Measurements from ENCODE around the gene CACNA1C. TPM values are rescaled to one million over a fixed set of nuclear protein-coding genes. Genes with fewer than 3 reads are reported as not detected.

Gene CACNA1C
- total RNA-seq, 1 donor from 2014 or later: 1.6 TPM

DNA sequence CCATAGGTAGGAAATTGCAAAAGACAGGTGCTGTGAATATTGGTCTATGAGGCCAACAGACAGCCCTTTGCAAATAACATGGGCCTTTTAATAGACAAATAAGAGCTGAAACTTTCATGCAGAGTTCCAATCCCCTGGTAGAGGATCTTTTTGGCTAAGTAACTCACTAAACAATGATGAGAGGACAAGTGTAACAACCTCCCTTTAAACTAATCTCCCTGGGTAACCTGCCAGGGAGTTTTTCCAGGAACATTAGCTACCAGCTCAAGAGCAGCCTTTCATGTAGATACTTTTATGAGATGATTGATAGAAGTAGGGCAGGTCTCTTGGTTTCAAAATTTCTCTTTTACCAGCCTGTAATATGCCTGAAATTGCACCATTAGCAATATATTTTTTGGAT lies 13.8 kb upstream of the CACNA1C start:
- Mint-ChIP-seq H3K4me3 (no peak overlapping the region), H3K9me3 (no peaks in the 10 kb centered on the region), H3K4me1 (peaks cover 14% of the 10 kb centered on the region), H3K36me3 (ENCODE audit: low read depth) (no peaks in the 10 kb centered on the region), H3K27me3 (ENCODE audit: low read depth) (peaks cover 73% of the 10 kb centered on the region), H3K27ac (ENCODE audit: unreplicated experiment) (no peak overlapping the region)
- TF ChIP-seq, protein P1, sequence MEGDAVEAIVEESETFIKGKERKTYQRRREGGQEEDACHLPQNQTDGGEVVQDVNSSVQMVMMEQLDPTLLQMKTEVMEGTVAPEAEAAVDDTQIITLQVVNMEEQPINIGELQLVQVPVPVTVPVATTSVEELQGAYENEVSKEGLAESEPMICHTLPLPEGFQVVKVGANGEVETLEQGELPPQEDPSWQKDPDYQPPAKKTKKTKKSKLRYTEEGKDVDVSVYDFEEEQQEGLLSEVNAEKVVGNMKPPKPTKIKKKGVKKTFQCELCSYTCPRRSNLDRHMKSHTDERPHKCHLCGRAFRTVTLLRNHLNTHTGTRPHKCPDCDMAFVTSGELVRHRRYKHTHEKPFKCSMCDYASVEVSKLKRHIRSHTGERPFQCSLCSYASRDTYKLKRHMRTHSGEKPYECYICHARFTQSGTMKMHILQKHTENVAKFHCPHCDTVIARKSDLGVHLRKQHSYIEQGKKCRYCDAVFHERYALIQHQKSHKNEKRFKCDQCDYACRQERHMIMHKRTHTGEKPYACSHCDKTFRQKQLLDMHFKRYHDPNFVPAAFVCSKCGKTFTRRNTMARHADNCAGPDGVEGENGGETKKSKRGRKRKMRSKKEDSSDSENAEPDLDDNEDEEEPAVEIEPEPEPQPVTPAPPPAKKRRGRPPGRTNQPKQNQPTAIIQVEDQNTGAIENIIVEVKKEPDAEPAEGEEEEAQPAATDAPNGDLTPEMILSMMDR (conservative IDR thresholded peaks at IDR 0.05): no peak
- DNase-seq (ENCODE audit: low read depth, low spot score): no peak

DNA sequence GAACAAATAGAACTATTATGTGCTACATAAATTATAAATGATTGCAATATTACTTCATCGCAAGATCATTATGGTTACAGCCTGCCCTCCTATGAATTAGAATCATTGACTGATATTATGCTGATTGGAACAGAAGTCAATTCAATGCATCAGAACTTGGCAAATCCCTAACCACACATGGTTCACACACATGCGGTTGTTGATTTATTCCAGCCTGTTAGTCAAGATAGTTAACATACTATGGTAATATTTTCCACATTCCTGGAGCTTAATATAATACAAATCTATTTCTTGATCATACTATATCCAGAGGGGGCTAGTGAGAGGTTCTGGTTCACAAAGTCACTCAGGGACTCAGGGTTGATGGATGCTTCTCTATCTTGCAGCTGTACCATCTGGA lies 9.7 kb upstream of the CACNA1C start:
- Mint-ChIP-seq H3K9me3 (no peaks in the 10 kb centered on the region), H3K4me3 (no peak overlapping the region), H3K36me3 (ENCODE audit: low read depth) (no peaks in the 10 kb centered on the region), H3K4me1 (no peaks in the 10 kb centered on the region), H3K27ac (ENCODE audit: unreplicated experiment) (no peak overlapping the region), H3K27me3 (ENCODE audit: low read depth) (peaks cover 63% of the 10 kb centered on the region)
- no peak for DNase-seq (ENCODE audit: low read depth, low spot score)
- TF ChIP-seq, protein P1 (conservative IDR thresholded peaks at IDR 0.05): no peak

DNA sequence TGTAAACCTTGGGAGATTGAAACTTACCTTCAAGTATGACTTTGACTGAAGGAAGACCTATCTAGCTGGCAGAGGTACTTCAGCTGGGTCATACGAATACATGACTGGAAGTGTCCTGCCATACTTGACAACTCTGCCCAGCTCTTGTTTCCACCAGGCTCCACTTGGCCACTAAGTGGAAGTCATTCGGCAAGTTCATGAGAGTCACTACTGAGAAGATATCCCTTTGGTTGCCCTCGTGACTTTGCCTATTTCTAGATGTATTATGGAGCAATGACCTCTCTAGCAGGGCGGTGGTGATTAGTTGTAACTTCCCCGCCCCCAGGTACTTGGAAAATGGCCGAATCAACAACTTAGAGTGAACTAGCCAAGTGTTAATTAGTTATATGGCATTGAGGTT lies 8.6 kb upstream of the CACNA1C start:
- H3K9me3 Mint-ChIP-seq: no peaks in the 10 kb centered on the region
- no peaks in the 10 kb centered on the region for H3K36me3 Mint-ChIP-seq (ENCODE audit: low read depth)
- no peaks in the 10 kb centered on the region for H3K4me1 Mint-ChIP-seq
- no peak overlapping the region for H3K4me3 Mint-ChIP-seq
- no peak for DNase-seq (ENCODE audit: low read depth, low spot score)
- TF ChIP-seq, protein P1 (conservative IDR thresholded peaks at IDR 0.05): no peak
- H3K27me3 Mint-ChIP-seq (ENCODE audit: low read depth): peaks cover 63% of the 10 kb centered on the region
- H3K27ac Mint-ChIP-seq (ENCODE audit: unreplicated experiment): no peak overlapping the region

DNA sequence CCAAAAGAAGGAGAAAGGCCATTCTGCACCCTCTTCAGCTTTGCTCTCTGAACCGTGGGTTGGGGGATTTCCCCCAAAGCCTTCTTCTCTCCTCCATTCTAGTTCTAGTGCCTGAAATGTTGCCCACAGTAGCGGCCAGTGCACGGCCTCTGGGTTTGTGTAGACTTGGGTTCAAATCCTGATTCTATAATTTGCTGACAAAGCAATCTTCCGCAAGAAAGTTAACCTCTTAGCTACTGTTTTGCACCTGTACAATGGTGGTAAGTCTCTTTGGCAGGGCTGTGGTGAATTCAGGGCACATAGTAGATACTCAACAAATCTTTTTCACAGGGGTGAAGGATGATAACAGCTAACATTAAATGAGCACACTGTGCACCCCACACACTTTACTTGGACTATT lies 5.8 kb upstream of the CACNA1C start:
- Mint-ChIP-seq H3K27ac (ENCODE audit: unreplicated experiment) (no peak overlapping the region), H3K27me3 (ENCODE audit: low read depth) (peaks cover 69% of the 10 kb centered on the region), H3K4me1 (peaks cover 8% of the 10 kb centered on the region), H3K9me3 (no peaks in the 10 kb centered on the region), H3K36me3 (ENCODE audit: low read depth) (no peaks in the 10 kb centered on the region), H3K4me3 (no peak overlapping the region)
- TF ChIP-seq, protein P1 (conservative IDR thresholded peaks at IDR 0.05): no peak
- no peak for DNase-seq (ENCODE audit: low read depth, low spot score)

DNA sequence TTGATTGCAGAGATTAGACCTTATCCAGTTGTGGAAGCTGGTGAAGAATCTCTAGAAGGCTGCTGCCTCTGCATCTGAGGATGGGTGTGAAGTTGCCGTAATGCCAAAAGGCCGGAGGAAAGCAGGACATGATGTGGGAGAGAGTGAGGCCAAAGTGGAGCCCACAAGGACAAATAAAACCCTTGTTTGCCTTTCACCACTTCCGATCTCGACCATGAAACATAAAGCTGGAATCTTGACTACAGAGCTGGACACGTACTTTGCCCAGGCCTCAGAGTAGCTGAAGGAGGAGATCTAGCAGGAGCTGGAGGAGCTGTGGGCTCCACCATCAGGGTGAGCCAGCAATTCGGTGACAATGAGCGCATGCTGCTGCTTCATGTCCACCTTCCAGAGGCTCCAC lies 5.0 kb upstream of the CACNA1C start:
- H3K36me3 Mint-ChIP-seq (ENCODE audit: low read depth): no peaks in the 10 kb centered on the region
- TF ChIP-seq, protein P1 (conservative IDR thresholded peaks at IDR 0.05): no peak
- peaks cover 68% of the 10 kb centered on the region for H3K27me3 Mint-ChIP-seq (ENCODE audit: low read depth)
- no peak overlapping the region for H3K27ac Mint-ChIP-seq (ENCODE audit: unreplicated experiment)
- no peaks in the 10 kb centered on the region for H3K9me3 Mint-ChIP-seq
- peaks cover 11% of the 10 kb centered on the region for H3K4me1 Mint-ChIP-seq
- no peak for DNase-seq (ENCODE audit: low read depth, low spot score)
- H3K4me3 Mint-ChIP-seq: no peak overlapping the region
